ENCODE data around the gene AP3S2.
"Not testable (repeated sequence)": the region's sequence is repeated elsewhere in the genome, so short reads cannot be mapped to it uniquely, and the experiment has no call there.

The AP3S2 gene

GRCh38 chr15:89863918-89864317 is 29.9 kb downstream of the AP3S2 start:
- no peak for DNase-seq

DNA sequence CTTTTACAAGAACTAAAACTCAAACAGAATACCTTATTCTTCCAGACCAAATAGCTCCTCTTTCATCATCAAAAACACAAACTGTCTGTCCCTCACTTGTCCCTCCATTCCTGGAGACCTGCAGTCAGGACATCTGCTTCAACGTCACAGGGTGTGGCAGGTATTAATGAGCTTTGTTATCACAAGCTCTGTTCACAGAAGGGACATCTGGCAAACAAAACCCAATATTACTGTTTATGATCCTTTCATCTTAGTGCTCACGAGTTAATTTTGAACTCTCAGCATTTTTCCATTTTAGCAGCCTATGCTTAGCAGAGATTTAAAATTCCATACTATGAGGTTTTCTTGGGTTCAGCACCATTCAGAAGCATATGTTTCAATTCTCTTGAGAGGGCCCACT is 32.9 kb downstream of the AP3S2 start:
- no peak for DNase-seq

DNA sequence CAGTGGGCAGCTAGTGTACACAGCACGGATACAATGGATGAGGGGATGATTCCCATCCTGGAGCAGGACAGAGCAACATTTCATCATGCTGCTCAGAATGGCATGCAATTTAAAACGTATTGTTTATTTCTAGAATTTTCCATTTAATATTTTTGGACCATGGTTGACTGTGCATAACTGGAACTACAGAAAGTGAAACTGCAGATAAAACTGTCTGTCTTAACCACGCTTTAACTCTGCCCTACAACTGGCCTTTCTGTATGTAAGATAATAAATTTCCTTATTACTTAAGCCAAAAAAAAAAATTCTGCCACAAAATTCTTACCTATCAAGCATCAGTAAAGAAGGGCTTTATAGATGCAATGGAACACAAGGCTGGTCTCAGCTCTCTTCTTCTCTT is 33.4 kb downstream of the AP3S2 start:
- DNase-seq: no peak

GRCh38 chr15:89858661-89859458 is 34.9 kb downstream of the AP3S2 start:
- DNase-seq: no peak

DNA sequence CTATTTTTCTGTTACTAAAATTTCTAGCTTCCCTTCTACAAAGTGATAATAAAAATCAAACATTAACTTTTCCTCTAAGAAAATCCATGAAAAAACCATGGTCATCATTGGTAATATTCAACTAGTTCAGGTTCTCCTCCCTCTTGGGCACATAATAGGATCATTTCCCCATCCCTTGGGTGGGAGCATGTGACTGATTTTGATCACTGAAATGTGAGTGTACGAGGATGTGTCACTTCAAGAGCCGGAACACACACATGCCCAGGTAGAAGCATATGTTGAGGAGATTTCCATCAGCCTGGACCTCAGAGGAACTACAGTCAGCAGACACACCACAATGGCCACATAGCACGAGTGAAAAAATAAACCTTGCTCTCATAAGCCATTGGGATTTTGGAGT is 36.1 kb downstream of the AP3S2 start:
- no peak for DNase-seq

GRCh38 chr15:89855948-89856347 is 37.8 kb downstream of the AP3S2 start:
- DNase-seq: no peak

DNA sequence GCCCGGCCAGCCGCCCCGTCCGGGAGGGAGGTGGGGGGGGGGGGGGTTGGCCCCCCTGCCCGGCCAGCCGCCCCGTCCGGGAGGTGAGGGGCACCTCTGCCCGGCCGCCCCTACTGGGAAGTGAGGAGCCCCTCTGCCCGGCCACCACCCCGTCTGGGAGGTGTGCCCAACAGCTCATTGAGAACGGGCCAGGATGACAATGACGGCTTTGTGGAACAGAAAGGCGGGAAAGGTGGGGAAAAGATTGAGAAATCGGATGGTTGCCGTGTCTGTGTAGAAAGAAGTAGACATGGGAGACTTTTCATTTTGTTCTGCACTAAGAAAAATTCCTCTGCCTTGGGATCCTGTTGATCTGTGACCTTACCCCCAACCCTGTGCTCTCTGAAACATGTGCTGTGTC is 38.9 kb downstream of the AP3S2 start:
- DNase-seq: not testable (repeated sequence)

GRCh38 chr15:89852342-89852995 is 41.3 kb downstream of the AP3S2 start:
- DNase-seq: no peak

DNA sequence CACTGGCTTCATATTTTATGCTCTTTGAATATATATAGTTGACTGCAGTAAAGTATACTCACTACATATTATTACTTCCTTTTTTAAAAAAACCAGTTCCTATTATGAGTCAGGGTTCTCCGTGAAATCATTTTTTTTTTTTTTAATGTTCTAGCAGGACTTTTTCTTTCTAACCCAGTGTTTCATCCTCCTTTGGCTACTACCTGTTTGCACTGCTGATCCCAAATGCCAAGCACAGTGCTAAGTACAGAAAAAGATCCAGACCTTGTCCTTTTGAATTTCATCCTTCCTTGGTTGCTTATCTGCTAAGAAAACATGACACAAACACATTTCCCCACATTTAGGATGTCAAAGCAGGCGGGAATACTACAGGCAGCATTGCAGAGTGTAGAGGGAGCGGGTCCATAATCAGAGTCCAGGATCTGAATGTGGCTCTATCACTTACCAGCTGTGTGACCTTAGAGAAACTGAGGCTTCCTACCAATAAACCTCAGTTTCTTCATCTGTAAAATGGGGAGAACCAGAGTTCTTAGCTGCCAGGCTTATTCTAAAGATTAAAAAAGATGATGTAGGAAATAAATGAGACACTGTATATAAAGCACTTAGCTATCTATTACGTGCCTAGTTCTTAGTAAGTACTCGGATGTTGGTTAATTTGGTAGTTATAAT is 42.0 kb downstream of the AP3S2 start:
- DNase-seq: no peak

GRCh38 chr15:89848970-89849292 is 44.9 kb downstream of the AP3S2 start:
- no peak for DNase-seq

- no peak for DNase-seq
Measured at GRCh38 chr15:89847101-89847500, 46.7 kb downstream of the AP3S2 start.

GRCh38 chr15:89845305-89845893 is 48.4 kb downstream of the AP3S2 start:
- DNase-seq: no peak

GRCh38 chr15:89841962-89842361 is 51.8 kb downstream of the AP3S2 start:
- DNase-seq: no peak

- DNase-seq: no peak
Measured at GRCh38 chr15:89841306-89841705, 52.5 kb downstream of the AP3S2 start.

DNA sequence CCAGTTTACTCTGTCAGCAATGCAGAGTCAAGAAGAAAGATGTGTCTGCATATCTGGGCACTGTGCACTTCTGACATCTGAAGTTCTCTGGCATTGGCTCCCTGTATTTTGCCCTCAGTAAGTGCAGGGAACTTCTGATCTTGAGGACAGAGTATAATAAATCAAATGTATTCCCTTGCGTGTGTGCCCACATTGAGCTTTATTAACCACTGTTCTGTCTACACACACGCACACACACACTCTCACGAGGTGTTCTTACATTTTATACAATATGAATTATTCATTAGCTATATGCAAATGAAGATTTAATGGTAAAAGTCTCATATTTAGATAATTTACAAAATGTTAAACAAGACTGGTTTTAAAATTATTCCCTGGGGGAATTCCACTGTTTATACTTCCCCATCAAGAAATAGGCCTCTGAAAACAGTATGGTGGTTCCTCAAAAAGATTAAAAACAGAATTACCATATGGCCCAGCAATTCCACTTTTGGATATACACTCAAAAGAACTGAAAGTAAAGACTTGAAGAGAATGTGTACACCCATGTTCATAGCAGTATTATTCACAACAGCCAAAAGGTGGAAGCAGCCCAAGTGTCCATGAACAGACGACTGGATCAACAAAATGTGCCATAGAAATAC is 54.5 kb downstream of the AP3S2 start:
- no peak for DNase-seq

DNA sequence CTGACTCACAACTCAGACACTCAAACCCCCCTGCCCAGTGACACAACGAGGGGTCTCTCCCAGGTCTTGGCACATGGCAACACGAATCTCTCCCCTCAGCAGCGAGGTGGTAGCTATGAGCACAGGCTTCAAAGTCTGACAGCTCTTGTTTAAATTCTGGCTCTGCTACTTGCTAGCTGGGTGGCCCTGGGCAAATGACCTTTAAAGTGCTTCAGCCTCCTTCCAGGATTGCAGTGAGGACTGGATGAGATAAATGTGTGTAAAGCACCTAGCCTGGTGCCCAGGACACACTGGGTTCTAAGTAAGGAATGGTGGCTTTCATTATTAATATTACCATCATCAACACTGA is 56.0 kb downstream of the AP3S2 start:
- DNase-seq: no peak

DNA sequence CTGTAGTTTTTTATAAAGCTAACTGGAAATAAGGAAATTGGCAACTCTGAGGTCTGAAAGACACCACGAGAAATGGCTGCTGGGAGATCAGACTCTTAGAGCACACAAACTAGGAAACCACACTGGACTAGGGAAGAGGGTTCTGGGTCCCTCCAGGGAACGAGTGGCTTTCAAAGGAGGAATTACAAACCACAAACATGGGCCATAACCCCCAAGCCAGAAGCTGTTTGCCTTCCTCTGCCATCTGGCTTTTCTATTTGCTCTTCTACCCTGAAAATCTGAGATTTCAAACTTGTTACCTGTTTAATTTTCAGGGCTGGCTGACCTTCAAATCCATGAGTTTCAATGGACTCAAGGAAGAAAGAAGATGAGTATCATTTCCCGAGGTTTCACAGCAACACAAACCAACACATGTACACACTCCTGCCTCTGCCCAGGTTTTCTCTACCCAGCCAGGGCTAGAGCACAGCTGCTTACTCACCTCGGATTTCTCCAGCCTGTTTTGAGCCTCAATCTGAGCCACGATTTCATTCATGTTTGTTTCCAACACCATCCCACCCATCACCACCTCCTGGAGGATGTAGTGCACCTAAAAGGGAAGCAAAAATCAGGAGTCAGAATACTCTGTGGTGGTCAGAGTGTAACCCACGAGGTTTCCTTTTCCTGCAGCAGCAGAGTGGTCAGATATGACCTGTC is 56.5 kb downstream of the AP3S2 start:
- DNase-seq: no peak

DNA sequence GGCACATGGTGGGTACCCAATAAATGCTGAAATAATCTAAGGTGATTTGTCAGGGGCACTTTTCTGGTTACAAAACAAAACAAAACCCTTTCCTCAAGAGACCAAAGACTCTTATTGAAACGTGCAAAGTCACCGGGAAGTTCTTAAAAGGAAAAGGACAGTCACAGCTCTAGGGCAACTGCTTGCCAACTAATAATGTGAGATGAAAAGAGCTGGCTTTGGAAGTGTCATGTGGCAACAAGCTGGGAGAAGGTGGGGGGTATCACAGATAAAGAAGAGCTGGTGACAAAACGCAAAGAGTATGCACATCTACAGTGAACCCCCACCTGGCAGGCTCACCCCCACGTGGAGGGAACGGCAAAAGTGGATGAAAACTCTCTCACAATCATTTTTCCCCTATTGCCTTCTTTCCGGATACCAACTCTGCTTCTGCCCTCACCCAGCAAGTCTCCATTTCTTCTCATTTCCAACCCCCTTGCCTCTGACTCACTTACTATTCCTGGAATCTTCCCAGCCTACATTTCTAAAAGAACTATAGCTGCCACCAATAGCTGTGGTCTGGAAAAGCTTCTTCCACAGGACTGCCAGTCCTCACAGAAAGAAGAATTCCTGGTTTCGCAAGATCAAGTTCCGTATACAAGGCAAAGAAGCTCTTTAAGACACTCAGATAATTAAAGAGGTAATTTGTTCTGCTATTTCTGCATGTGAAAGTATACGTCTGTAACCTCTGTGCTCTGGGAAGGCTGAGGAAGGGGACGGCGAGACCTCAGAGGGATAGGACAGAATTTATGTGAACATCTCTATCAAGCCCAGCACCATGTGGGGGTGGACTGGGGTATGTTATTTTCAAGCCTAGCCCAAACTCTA is 57.3 kb downstream of the AP3S2 start:
- DNase-seq: no peak

DNA sequence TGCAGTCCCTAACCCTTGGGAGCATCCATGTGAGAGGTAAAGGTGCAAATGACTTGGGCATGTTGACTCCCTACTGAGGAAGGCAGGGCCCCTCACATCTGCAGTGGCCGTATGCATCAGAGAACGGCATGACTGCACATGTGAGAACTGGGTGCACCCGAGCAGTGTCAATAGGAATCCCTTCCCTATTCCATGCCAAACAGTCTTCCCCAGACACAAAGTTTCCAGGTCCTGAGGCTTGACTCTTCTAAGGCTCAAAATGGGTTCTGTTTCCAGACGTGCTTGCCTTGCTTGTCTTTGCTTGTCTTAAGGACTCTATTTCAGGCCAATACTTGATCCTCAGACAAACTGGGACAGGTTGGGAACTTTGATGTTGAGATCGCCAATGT is 58.6 kb downstream of the AP3S2 start:
- no peak for DNase-seq

DNA sequence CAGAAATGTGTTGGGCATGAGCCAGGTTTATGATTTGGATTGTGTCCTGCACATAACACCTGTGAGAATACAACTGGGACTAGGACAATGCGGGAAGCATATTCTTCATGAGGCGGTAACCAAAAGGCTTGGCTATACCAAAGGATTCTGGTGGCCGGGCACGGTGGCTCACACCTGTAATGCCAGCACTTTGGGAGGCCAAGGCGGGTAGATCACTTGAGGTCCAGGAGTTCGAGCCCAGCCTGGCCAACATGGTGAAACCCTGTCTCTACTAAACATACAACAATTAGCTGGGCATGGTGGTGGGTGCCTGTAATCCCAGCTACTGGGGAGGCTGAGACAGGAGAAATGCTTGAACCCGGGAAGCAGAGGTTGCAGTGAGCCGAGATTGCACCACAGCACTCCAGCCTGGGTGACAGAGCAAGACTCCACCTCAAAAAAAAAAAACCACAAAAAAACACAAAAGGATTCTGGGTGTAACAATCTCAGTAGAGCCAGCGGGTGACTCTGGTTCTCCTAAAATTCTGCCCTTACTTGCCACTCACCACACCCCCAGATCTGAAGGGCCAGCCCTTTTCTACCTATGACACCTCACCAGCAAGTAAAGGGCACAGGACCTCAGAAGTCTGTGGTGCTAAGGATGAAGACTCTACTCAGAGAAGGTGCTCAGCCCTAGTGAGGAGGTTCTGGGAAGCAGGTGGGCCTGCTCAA is 59.2 kb downstream of the AP3S2 start:
- DNase-seq: not testable (repeated sequence)

DNA sequence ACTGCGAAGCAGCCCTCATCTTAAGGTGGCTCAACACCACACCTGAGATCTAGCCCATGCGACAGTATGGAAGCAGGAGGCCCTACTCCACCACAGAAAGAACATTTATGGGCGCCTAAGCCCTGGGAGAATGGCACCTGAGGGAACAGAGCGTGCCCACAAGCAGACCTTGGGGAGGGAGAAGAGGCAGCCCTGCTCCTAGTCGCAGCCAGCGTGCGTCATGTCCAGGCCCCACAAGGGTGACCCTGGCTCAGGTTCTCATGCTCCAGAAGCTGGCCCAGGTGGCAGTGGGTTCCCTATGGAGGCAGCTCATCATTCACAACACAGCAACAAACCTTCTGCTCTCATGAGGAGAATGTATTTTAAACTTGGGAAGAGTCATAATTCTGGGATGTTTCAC is 59.8 kb downstream of the AP3S2 start:
- DNase-seq: no peak

All from stimulated activated CD4-positive, alpha-beta T cell treated with anti-CD3 and anti-CD28 coated beads, Interleukin-4, amount 100 ng/mL, for 1 hour (primary cell).